Measurements from ENCODE around the gene LSMEM2.
"Not testable (repeated sequence)": the region's sequence is repeated elsewhere in the genome, so short reads cannot be mapped to it uniquely, and the experiment has no call there.

Gene LSMEM2

GRCh38 chr3:50278123-50278879 is 586 bp upstream of the LSMEM2 start:
- no peak for DNase-seq (ENCODE audit: low read depth)

GRCh38 chr3:50279255-50280016 is 549 bp downstream of the LSMEM2 start:
- no peak for DNase-seq (ENCODE audit: low read depth)

GRCh38 chr3:50284121-50284520 is 5.2 kb downstream of the LSMEM2 start:
- DNase-seq (ENCODE audit: low read depth), result not testable (repeated sequence)

GRCh38 chr3:50286322-50287227 is 7.7 kb downstream of the LSMEM2 start:
- no peak for DNase-seq (ENCODE audit: low read depth)

- no peak for DNase-seq (ENCODE audit: low read depth)
Observed at GRCh38 chr3:50287262-50287661, 8.4 kb downstream of the LSMEM2 start.

GRCh38 chr3:50288387-50289007 is 9.6 kb downstream of the LSMEM2 start:
- DNase-seq (ENCODE audit: low read depth), result no peak

GRCh38 chr3:50289130-50289529 is 10.2 kb downstream of the LSMEM2 start:
- DNase-seq (ENCODE audit: low read depth), result no peak

- DNase-seq (ENCODE audit: low read depth), result no peak
Observed at GRCh38 chr3:50290161-50290641, 11.3 kb downstream of the LSMEM2 start.

GRCh38 chr3:50292159-50293078 is 13.5 kb downstream of the LSMEM2 start, which contains the start of gene IFRD2:
Gene IFRD2, minus strand, starts transcription at chr3:50292429. Its CDS starts 155 bp downstream, at chr3:50292274.
- DNase-seq (ENCODE audit: low read depth), result peak; percentile 93

GRCh38 chr3:50293079-50293801 is 14.4 kb downstream of the LSMEM2 start:
- DNase-seq (ENCODE audit: low read depth), result no peak

- DNase-seq (ENCODE audit: low read depth), result no peak
Observed at GRCh38 chr3:50294089-50294488, 15.2 kb downstream of the LSMEM2 start.

GRCh38 chr3:50294492-50295403 is 15.9 kb downstream of the LSMEM2 start:
- DNase-seq (ENCODE audit: low read depth), result no peak

- DNase-seq (ENCODE audit: low read depth), result no peak
Observed at GRCh38 chr3:50295553-50296431, 16.9 kb downstream of the LSMEM2 start.

- no peak for DNase-seq (ENCODE audit: low read depth)
Observed at GRCh38 chr3:50296721-50297383, 18.0 kb downstream of the LSMEM2 start.

GRCh38 chr3:50297384-50297775 is 18.5 kb downstream of the LSMEM2 start:
- DNase-seq (ENCODE audit: low read depth), result no peak

- no peak for DNase-seq (ENCODE audit: low read depth)
Observed at GRCh38 chr3:50297896-50298725, 19.2 kb downstream of the LSMEM2 start.
